GM19043 (cell line): ENCODE measurements around the gene FHL3.

Experiments used
- ATAC-seq: cut with Tn5 transposase; IDR thresholded peaks from one replicate; pipeline ENCODE4 v1.9.1; 2021; ENCODE audit warnings: low read depth; ENCODE audit not compliant: unreplicated experiment

FHL3 gene

DNA sequence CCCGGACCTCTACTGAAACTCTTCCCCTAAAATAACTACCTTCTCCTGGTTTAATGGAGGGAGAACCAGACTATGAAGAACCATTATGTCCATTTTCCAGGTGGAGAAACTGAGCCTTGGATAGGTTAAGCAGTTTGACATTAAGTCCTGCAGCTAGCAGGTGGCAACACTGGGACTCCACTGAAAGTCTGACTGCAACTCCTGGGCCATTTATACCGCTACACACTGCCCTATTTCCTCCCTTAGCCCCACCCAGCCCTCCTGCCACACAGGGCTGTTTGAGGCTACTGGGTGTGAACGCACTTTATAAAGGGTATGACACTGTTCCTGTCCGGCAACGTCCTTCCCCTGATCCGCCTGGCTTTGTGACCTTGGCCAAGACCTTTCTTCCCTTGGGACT lies 58.0 kb downstream of the FHL3 start:
- no peak for ATAC-seq
